HepG2 (cell line): Measurements from ENCODE around the gene RNF40. TPM values are rescaled to one million over a fixed set of nuclear protein-coding genes. Genes with fewer than 3 reads are reported as not detected.

Experiments used
- ARHGAP35 ChIP-seq: sonication (generic); formaldehyde crosslinking; IDR thresholded peaks from 2 replicates; pipeline ENCODE4 v1.9.0; 2022; ENCODE audit warnings: mild to moderate bottlenecking, inconsistent platforms, moderate library complexity, missing genetic modification reagents, borderline replicate concordance
- CHD4 ChIP-seq: fragments of 200-600 bp; sonication (generic); IDR thresholded peaks from 2 replicates; pipeline ENCODE4 v1.7.0; 2017; ENCODE audit warnings: mild to moderate bottlenecking, low read length, borderline replicate concordance
- EED ChIP-seq: sonication (generic); formaldehyde crosslinking; IDR thresholded peaks from 2 replicates; pipeline ENCODE4 v1.5.0; 2020; ENCODE audit warnings: mild to moderate bottlenecking, missing genetic modification reagents
- GATA4 ChIP-seq: sonication (generic); IDR thresholded peaks from 2 replicates; pipeline ENCODE4 v1.6.1; 2016; ENCODE audit warnings: antibody characterized with exemption, low read depth, borderline replicate concordance
- GATAD2A ChIP-seq: IDR thresholded peaks from 2 replicates; pipeline ENCODE4 v1.6.1; 2016
- NCOA1 ChIP-seq: sonication (generic); formaldehyde crosslinking; IDR thresholded peaks from 2 replicates; pipeline ENCODE4 v1.9.0; 2021; ENCODE audit warnings: missing genetic modification reagents
- PATZ1 ChIP-seq: sonication (generic); formaldehyde crosslinking; IDR thresholded peaks from 2 replicates; pipeline ENCODE4 v1.4.0; 2020; ENCODE audit warnings: missing genetic modification reagents
- RNF219 ChIP-seq: sonication (generic); formaldehyde crosslinking; IDR thresholded peaks from 2 replicates; pipeline ENCODE4 v1.5.0; 2020; ENCODE audit warnings: mild to moderate bottlenecking, missing genetic modification reagents
- ZBTB43 ChIP-seq: sonication (generic); formaldehyde crosslinking; conservative IDR thresholded peaks from 2 replicates; pipeline ENCODE4 v1.4.0; 2020; ENCODE audit warnings: missing genetic modification reagents
- ZFAT ChIP-seq: sonication (generic); formaldehyde crosslinking; conservative IDR thresholded peaks from 2 replicates; pipeline ENCODE4 v1.8.1; 2023; ENCODE audit warnings: missing genetic modification reagents, inconsistent platforms
- ZNF558 ChIP-seq: sonication (generic); formaldehyde crosslinking; IDR thresholded peaks from 2 replicates; pipeline ENCODE4 v1.9.0; 2022; ENCODE audit warnings: mild to moderate bottlenecking, missing genetic modification reagents, borderline replicate concordance
- ZNF773 ChIP-seq: sonication (generic); formaldehyde crosslinking; IDR thresholded peaks from 2 replicates; pipeline ENCODE4 v1.4.0; 2020; ENCODE audit warnings: missing genetic modification reagents, borderline replicate concordance
- ZNF816 ChIP-seq: sonication (generic); formaldehyde crosslinking; IDR thresholded peaks from 2 replicates; pipeline ENCODE4 v1.8.0; 2022; ENCODE audit warnings: missing genetic modification reagents, mild to moderate bottlenecking, borderline replicate concordance
- ZNF878 ChIP-seq: sonication (generic); formaldehyde crosslinking; IDR thresholded peaks from 2 replicates; pipeline ENCODE4 v1.8.1; 2023; ENCODE audit warnings: mild to moderate bottlenecking, missing genetic modification reagents, moderate library complexity
- polyA plus RNA-seq, 8 experiments: library from polyadenylated mRNA; depleted of rRNA in 3 of 8; stranded (reverse) in 7 of 8; unstranded in 1 of 8; fragments of >200 nt; fragmentation: Illumina TruSeq in 4 of 8; extraction: Trizol in 4 of 8; gene quantifications; 2 replicates each; pipeline versions ENCODE4 v1.2.1 to v1.2.3, GENCODE V29; 2011 to 2016; ENCODE audit warnings: low read depth in 4 of 8, missing spikeins in 1 of 8, mixed read lengths in 1 of 8; ENCODE audit not compliant: insufficient read depth in 1 of 8
- total RNA-seq, 5 experiments: library from RNA; depleted of rRNA; stranded (reverse); fragments of >200 nt; fragmentation: Illumina TruSeq; extraction: Trizol; gene quantifications; 2 replicates each; pipeline ENCODE4 v1.2.3, GENCODE V29; 2016; ENCODE audit warnings: low read depth in 1 of 5
- TF ChIP-seq, protein P1 (sequence below): sonication (generic); formaldehyde crosslinking; IDR thresholded peaks from 2 replicates; pipeline ENCODE4 v1.5.0; 2020; ENCODE audit warnings: missing genetic modification reagents
- TF ChIP-seq, protein P2 (sequence below): sonication (generic); formaldehyde crosslinking; IDR thresholded peaks from 2 replicates; pipeline ENCODE4 v1.8.0; 2022; ENCODE audit warnings: missing genetic modification reagents, mild to moderate bottlenecking, inconsistent platforms, borderline replicate concordance
- TF ChIP-seq, protein P3 (sequence below): sonication (generic); formaldehyde crosslinking; IDR thresholded peaks from 2 replicates; pipeline ENCODE4 v1.4.0; 2020; ENCODE audit warnings: mild to moderate bottlenecking, missing genetic modification reagents
- TF ChIP-seq, protein P4 (sequence below): sonication (generic); formaldehyde crosslinking; IDR thresholded peaks from 2 replicates; pipeline ENCODE4 v1.8.1; 2023; ENCODE audit warnings: mild to moderate bottlenecking, missing genetic modification reagents

RNF40 gene
- total and polyA plus RNA-seq, 2 of the 13 experiments (the other 11 are each of a cell fraction or from before 2014, with no cell fraction given), result 84.0 to 85.6 TPM

DNA sequence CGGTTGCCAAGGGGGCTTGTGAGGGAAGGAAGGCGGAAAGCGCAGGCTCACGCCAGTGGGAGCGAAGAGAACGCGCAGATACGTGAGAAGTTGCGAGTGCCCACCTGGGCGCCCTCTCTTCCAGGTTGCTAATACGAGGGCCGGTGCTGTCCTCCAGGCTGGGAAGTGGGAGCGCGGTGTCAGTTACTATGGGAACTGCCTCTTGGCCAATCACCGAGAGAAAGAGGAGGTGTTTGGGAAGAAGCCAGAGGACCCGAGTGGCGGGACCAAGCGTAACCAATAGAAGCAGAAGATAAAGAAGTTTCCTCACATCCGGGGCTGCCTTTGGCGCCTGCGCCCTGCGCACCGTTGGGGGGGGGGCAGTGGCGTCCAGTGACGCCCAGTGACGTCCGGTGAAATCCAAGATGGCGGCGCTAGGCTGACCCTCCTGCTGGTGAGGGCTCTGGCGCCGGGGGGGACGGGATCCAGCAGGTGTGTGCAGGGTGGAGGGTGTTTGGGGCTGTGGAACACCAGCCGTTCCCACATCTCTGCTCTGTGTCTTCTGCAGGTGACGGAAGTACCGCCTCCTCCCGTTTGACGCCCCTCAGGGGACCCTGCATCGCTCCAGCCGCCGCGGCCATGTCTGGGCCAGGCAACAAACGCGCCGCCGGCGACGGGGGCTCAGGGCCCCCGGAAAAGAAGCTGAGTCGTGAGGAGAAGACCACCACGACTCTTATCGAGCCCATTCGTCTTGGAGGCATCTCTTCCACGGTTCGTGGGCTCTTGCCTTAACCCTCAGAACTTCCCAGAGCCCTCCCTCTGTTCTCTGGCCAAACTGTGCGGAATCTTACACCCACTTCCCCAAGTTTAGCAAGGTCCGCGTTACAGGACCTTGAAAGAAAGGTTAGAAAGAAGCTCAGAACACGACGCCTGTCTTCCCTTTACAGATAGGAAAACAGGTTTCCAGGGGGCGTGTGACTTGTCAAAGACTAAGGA lies at the start of gene RNF40, which contains the start of gene CFAP119 (continued):
- TF ChIP-seq ARHGAP35 (0 out of 2 replicates have a peak, but pooled peaks have one; percentile 12), ZNF816 (CRISPR knock-in tag) (0 out of 2 replicates have a peak, but pooled peaks have one; percentile 55), CHD4 (no peak), EED (CRISPR knock-in tag) (peak; percentile 71; the same call in 1 of the 2 replicates), ZNF878 (peak; percentile 62; the same call in 1 of the 2 replicates), GATA4 (no peak), RNF219 (CRISPR knock-in tag) (no peak), GATAD2A (peak; percentile 37), PATZ1 (CRISPR knock-in tag) (peak; percentile 93), ZNF558 (CRISPR knock-in tag) (no peak), NCOA1 (CRISPR knock-in tag) (peak; percentile 83; the same call in 1 of the 2 replicates), ZNF773 (peak; percentile 45; the same call in 1 of the 2 replicates), ZFAT (CRISPR knock-in tag) (0 out of 2 replicates have a peak, but pooled peaks have one; percentile 53), ZBTB43 (peak; percentile 77)
- TF ChIP-seq, protein P1, sequence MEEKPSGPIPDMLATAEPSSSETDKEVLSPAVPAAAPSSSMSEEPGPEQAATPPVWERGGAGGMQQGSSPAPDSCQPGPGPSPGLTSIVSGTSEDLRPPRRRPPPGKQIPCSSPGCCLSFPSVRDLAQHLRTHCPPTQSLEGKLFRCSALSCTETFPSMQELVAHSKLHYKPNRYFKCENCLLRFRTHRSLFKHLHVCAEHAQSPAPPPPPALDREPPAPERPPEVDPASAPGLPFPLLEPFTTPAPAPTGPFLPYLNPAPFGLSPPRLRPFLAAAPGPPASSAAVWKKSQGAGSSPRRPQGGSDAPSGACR, result peak; percentile 75; the same call in 1 of the 2 replicates
- TF ChIP-seq, protein P2, sequence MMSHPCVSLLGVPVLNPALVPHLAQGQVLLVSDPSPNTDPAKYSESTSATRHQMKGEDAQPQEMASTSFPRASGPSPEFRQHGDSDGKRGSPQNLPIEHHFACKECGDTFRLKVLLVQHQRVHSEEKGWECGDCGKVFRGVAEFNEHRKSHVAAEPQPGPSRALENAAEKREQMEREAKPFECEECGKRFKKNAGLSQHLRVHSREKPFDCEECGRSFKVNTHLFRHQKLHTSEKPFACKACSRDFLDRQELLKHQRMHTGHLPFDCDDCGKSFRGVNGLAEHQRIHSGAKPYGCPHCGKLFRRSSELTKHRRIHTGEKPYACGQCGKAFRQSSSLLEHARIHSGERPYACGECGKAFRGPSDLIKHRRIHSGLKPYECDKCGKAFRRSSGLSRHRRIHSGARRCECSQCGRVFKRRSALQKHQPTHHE (CRISPR knock-in tag), result 0 out of 2 replicates have a peak, but pooled peaks have one; percentile 76
- TF ChIP-seq, protein P3, sequence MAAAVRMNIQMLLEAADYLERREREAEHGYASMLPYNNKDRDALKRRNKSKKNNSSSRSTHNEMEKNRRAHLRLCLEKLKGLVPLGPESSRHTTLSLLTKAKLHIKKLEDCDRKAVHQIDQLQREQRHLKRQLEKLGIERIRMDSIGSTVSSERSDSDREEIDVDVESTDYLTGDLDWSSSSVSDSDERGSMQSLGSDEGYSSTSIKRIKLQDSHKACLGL, result peak; percentile 19
- TF ChIP-seq, protein P4, sequence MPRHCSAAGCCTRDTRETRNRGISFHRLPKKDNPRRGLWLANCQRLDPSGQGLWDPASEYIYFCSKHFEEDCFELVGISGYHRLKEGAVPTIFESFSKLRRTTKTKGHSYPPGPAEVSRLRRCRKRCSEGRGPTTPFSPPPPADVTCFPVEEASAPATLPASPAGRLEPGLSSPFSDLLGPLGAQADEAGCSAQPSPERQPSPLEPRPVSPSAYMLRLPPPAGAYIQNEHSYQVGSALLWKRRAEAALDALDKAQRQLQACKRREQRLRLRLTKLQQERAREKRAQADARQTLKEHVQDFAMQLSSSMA (CRISPR knock-in tag), result no peak
